ENCODE results near the gene CREB3L2. TPM values are rescaled to one million over a fixed set of nuclear protein-coding genes. Genes with fewer than 3 reads are reported as not detected.
A peak's percentile ranks its signal among the peaks of the same experiment; 100 is the strongest.
"Not testable (repeated sequence)": the region's sequence is repeated elsewhere in the genome, so short reads cannot be mapped to it uniquely, and the experiment has no call there.

CREB3L2 gene
- total and polyA plus RNA-seq, 12 donors: 11.4 to 169 (median 63.1) TPM

DNA sequence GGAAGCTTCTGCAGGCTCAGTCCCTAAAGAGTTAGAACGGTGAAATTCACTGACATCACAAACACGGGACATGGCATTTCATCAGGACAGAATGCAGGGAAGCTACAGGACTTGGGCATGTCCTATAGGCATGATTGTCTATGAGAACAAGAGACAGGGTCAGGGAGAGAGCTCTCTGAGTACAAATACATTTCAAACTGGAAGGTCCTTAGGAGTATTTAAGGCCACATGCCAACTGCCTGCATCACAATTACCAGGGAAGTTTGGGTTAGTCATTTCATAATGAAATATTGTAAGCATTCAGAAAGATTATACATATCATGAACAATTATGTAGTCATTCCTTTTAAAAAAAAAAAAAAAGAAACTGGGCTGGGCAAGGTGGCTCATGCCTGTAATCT, 71.3 kb downstream of the CREB3L2 start:
- peaks cover 28 to 51% of the 10 kb centered on the region in 2 donors for H3K4me1 ChIP-seq (replicated peaks in 1 of 2)
- H3K9me3 ChIP-seq (replicated peaks in 1 of 3): no peaks in the 10 kb centered on the region
- H3K27ac ChIP-seq: peak overlapping the region in 3 of 5 donors; percentile 10 to 63 (median 25)

GRCh38 chr7:137928626-137929025, 73.3 kb downstream of the CREB3L2 start:
- intact Hi-C loops (cut with DNase I): no loop called here
- H3K36me3 ChIP-seq (replicated peaks in 1 of 2): peaks cover 0 to 17% of the 10 kb centered on the region in 2 donors
- no peak for TF ChIP-seq POLR2A (IDR thresholded peaks at IDR 0.05)
- TF ChIP-seq, protein P1, sequence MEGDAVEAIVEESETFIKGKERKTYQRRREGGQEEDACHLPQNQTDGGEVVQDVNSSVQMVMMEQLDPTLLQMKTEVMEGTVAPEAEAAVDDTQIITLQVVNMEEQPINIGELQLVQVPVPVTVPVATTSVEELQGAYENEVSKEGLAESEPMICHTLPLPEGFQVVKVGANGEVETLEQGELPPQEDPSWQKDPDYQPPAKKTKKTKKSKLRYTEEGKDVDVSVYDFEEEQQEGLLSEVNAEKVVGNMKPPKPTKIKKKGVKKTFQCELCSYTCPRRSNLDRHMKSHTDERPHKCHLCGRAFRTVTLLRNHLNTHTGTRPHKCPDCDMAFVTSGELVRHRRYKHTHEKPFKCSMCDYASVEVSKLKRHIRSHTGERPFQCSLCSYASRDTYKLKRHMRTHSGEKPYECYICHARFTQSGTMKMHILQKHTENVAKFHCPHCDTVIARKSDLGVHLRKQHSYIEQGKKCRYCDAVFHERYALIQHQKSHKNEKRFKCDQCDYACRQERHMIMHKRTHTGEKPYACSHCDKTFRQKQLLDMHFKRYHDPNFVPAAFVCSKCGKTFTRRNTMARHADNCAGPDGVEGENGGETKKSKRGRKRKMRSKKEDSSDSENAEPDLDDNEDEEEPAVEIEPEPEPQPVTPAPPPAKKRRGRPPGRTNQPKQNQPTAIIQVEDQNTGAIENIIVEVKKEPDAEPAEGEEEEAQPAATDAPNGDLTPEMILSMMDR (IDR thresholded peaks at IDR 0.05): no peak
- no peaks in the 10 kb centered on the region for H3K27me3 ChIP-seq
- H3K4me1 ChIP-seq (replicated peaks in 1 of 2): peaks cover 22 to 43% of the 10 kb centered on the region in 2 donors
- no peak overlapping the region for H3K27ac ChIP-seq
- H3K4me3 ChIP-seq: no peak overlapping the region
- no peak for DNase-seq
- 96 to 97% (median 97%) methylated on average over 5 of the region's 5 CpGs for WGBS, 4 donors
- H3K9me3 ChIP-seq (replicated peaks in 1 of 3): no peaks in the 10 kb centered on the region

More for the DNA sequence above, 71.3 kb downstream of the CREB3L2 start:
- intact Hi-C loops (cut with DNase I): no loop called here
- WGBS, 4 donors: 55 to 76% (median 65%) methylated on average over 2 of the region's 2 CpGs
- peaks cover 0 to 17% of the 10 kb centered on the region in 2 donors for H3K36me3 ChIP-seq (replicated peaks in 1 of 2)
- DNase-seq: peak in 5 of 7 donors; percentile 46 to 72 (median 62)
- TF ChIP-seq, protein P1 (IDR thresholded peaks at IDR 0.05): no peak
- no peak overlapping the region for H3K4me3 ChIP-seq
- no peaks in the 10 kb centered on the region for H3K27me3 ChIP-seq

DNA sequence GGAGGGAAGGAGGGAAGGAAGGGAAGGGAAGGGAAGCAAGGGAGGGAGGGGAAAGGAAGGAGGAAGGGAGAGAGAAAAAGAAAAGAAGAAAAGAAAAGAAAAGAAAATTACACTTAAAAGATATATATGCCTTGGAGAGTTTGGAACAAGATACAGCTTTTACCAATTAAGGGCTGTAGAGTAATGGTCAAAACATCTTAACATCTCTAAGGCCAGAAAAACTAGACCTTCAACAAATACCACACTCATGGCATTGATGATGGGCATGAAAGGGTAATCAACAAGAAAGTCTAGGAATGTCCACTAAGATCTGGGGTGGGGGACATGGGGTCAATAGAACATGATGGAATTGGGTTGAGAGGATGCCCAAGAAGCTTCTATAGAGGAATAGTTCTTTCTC, 74.5 kb downstream of the CREB3L2 start:
- peaks cover 0 to 17% of the 10 kb centered on the region in 2 donors for H3K36me3 ChIP-seq (replicated peaks in 1 of 2)
- peaks cover 9 to 30% of the 10 kb centered on the region in 2 donors for H3K4me1 ChIP-seq (replicated peaks in 1 of 2)
- TF ChIP-seq, protein P1 (IDR thresholded peaks at IDR 0.05): no peak
- no peak for TF ChIP-seq POLR2A (IDR thresholded peaks at IDR 0.05)
- intact Hi-C loops (cut with DNase I): no loop called here
- no peak for DNase-seq
- no peaks in the 10 kb centered on the region for H3K9me3 ChIP-seq (replicated peaks in 1 of 3)
- no peak overlapping the region for H3K4me3 ChIP-seq
- H3K27ac ChIP-seq: no peak overlapping the region
- H3K27me3 ChIP-seq: no peaks in the 10 kb centered on the region

GRCh38 chr7:137926206-137926605, 75.7 kb downstream of the CREB3L2 start:
- Histone ChIP-seq H3K36me3 (replicated peaks in 1 of 2) (peaks cover 0 to 17% of the 10 kb centered on the region in 2 donors), H3K4me1 (replicated peaks in 1 of 2) (peaks cover 12 to 31% of the 10 kb centered on the region in 2 donors)
- H3K27ac ChIP-seq; intact Hi-C loops (cut with DNase I); H3K27me3 ChIP-seq; H3K4me3 ChIP-seq; H3K9me3 ChIP-seq (replicated peaks in 1 of 3); DNase-seq: not testable (repeated sequence)
- WGBS, 4 donors: 95 to 98% (median 97%) methylated on average over 6 of the region's 6 CpGs

- TF ChIP-seq, protein P1 (IDR thresholded peaks at IDR 0.05): no peak
- TF ChIP-seq POLR2A (IDR thresholded peaks at IDR 0.05): no peak
- intact Hi-C loops (cut with DNase I): no loop called here
- no peak overlapping the region for H3K4me3 ChIP-seq
- DNase-seq: no peak
- 50 to 84% (median 75%) methylated on average over 4 of the region's 4 CpGs for WGBS, 4 donors
- H3K27me3 ChIP-seq: no peaks in the 10 kb centered on the region
- peak overlapping the region in 2 of 5 donors; percentile 5 to 52 for H3K27ac ChIP-seq
- peaks cover 16 to 32% of the 10 kb centered on the region in 2 donors for H3K4me1 ChIP-seq (replicated peaks in 1 of 2)
- H3K36me3 ChIP-seq (replicated peaks in 1 of 2): peaks cover 0 to 17% of the 10 kb centered on the region in 2 donors
- H3K9me3 ChIP-seq (replicated peaks in 1 of 3): no peaks in the 10 kb centered on the region
Observed at GRCh38 chr7:137925754-137926153, 76.1 kb downstream of the CREB3L2 start.

All from adrenal gland (tissue), 12 donors.